ENCODE results near the gene DYNLL1.
"Not testable (repeated sequence)": the region's sequence is repeated elsewhere in the genome, so short reads cannot be mapped to it uniquely, and the experiment has no call there.

DYNLL1 gene

GRCh38 chr12:120495731-120496412 is at the start of gene DYNLL1:
Gene DYNLL1 (plus strand): TSS chr12:120496113. CDS start chr12:120496422, 309 bp downstream.
- Histone ChIP-seq H3K9me3 (ENCODE audit: control insufficient read depth, low read length) (no peaks in the 10 kb centered on the region), H3K36me3 (ENCODE audit: control insufficient read depth, insufficient read depth, low read length, severe bottlenecking) (peaks cover 14% of the 10 kb centered on the region), H3K27me3 (replicated peaks; ENCODE audit: control insufficient read depth, insufficient read depth, low read length) (no peaks in the 10 kb centered on the region), H3K9ac (ENCODE audit: low read length) (peak within 1 kb of the TSS; percentile 97), H3K4me1 (ENCODE audit: control insufficient read depth, insufficient read depth, low read length) (peaks cover 19% of the 10 kb centered on the region), H3K4me3 (ENCODE audit: low read length) (peak within 1 kb of the TSS; percentile 99)
- DNase-seq (ENCODE audit: low read depth), result peak; percentile 99

- peak overlapping the region; percentile 98 for H3K9ac ChIP-seq (ENCODE audit: low read length)
- DNase-seq (ENCODE audit: low read depth); H3K9me3 ChIP-seq (ENCODE audit: control insufficient read depth, low read length); H3K27me3 ChIP-seq (replicated peaks; ENCODE audit: control insufficient read depth, insufficient read depth, low read length): not testable (repeated sequence)
- peaks cover 31% of the 10 kb centered on the region for H3K36me3 ChIP-seq (ENCODE audit: control insufficient read depth, insufficient read depth, low read length, severe bottlenecking)
- H3K4me1 ChIP-seq (ENCODE audit: control insufficient read depth, insufficient read depth, low read length), result peaks cover 20% of the 10 kb centered on the region
- H3K4me3 ChIP-seq (ENCODE audit: low read length), result peak overlapping the region; percentile 100
These were observed 49.1 kb upstream of the DYNLL1 start for GRCh38 chr12:120446844-120447178.

GRCh38 chr12:120447992-120448391 is 47.9 kb upstream of the DYNLL1 start:
- no peak for DNase-seq (ENCODE audit: low read depth)
- Histone ChIP-seq H3K4me1 (ENCODE audit: control insufficient read depth, insufficient read depth, low read length) (peaks cover 20% of the 10 kb centered on the region), H3K4me3 (ENCODE audit: low read length) (no peak overlapping the region), H3K36me3 (ENCODE audit: control insufficient read depth, insufficient read depth, low read length, severe bottlenecking) (peaks cover 28% of the 10 kb centered on the region), H3K9me3 (ENCODE audit: control insufficient read depth, low read length) (no peaks in the 10 kb centered on the region), H3K27me3 (replicated peaks; ENCODE audit: control insufficient read depth, insufficient read depth, low read length) (no peaks in the 10 kb centered on the region), H3K9ac (ENCODE audit: low read length) (no peak overlapping the region)

GRCh38 chr12:120452524-120452923 is 43.4 kb upstream of the DYNLL1 start:
- DNase-seq (ENCODE audit: low read depth); H3K27me3 ChIP-seq (replicated peaks; ENCODE audit: control insufficient read depth, insufficient read depth, low read length); H3K9me3 ChIP-seq (ENCODE audit: control insufficient read depth, low read length); H3K9ac ChIP-seq (ENCODE audit: low read length); H3K4me3 ChIP-seq (ENCODE audit: low read length); H3K4me1 ChIP-seq (ENCODE audit: control insufficient read depth, insufficient read depth, low read length): not testable (repeated sequence)
- peaks cover 46% of the 10 kb centered on the region for H3K36me3 ChIP-seq (ENCODE audit: control insufficient read depth, insufficient read depth, low read length, severe bottlenecking)

- no peak for DNase-seq (ENCODE audit: low read depth)
- no peak overlapping the region for H3K9ac ChIP-seq (ENCODE audit: low read length)
- H3K9me3 ChIP-seq (ENCODE audit: control insufficient read depth, low read length), result no peaks in the 10 kb centered on the region
- no peak overlapping the region for H3K4me3 ChIP-seq (ENCODE audit: low read length)
- no peaks in the 10 kb centered on the region for H3K27me3 ChIP-seq (replicated peaks; ENCODE audit: control insufficient read depth, insufficient read depth, low read length)
- no peaks in the 10 kb centered on the region for H3K4me1 ChIP-seq (ENCODE audit: control insufficient read depth, insufficient read depth, low read length)
- H3K36me3 ChIP-seq (ENCODE audit: control insufficient read depth, insufficient read depth, low read length, severe bottlenecking), result peaks cover 51% of the 10 kb centered on the region
These were observed 42.7 kb upstream of the DYNLL1 start for GRCh38 chr12:120453060-120453750.

GRCh38 chr12:120453977-120454376 is 41.9 kb upstream of the DYNLL1 start:
- DNase-seq (ENCODE audit: low read depth), result peak; percentile 47

GRCh38 chr12:120455302-120455701 is 40.6 kb upstream of the DYNLL1 start:
- Histone ChIP-seq H3K36me3 (ENCODE audit: control insufficient read depth, insufficient read depth, low read length, severe bottlenecking) (peaks cover 65% of the 10 kb centered on the region), H3K9me3 (ENCODE audit: control insufficient read depth, low read length) (no peaks in the 10 kb centered on the region), H3K4me1 (ENCODE audit: control insufficient read depth, insufficient read depth, low read length) (no peaks in the 10 kb centered on the region), H3K9ac (ENCODE audit: low read length) (no peak overlapping the region), H3K27me3 (replicated peaks; ENCODE audit: control insufficient read depth, insufficient read depth, low read length) (no peaks in the 10 kb centered on the region), H3K4me3 (ENCODE audit: low read length) (no peak overlapping the region)
- DNase-seq (ENCODE audit: low read depth), result no peak

More at GRCh38 chr12:120453977-120454376, 41.9 kb upstream of the DYNLL1 start:
- no peaks in the 10 kb centered on the region for H3K4me1 ChIP-seq (ENCODE audit: control insufficient read depth, insufficient read depth, low read length)
- H3K9me3 ChIP-seq (ENCODE audit: control insufficient read depth, low read length), result no peaks in the 10 kb centered on the region
- H3K27me3 ChIP-seq (replicated peaks; ENCODE audit: control insufficient read depth, insufficient read depth, low read length), result no peaks in the 10 kb centered on the region
- no peak overlapping the region for H3K9ac ChIP-seq (ENCODE audit: low read length)
- H3K36me3 ChIP-seq (ENCODE audit: control insufficient read depth, insufficient read depth, low read length, severe bottlenecking), result peaks cover 58% of the 10 kb centered on the region
- H3K4me3 ChIP-seq (ENCODE audit: low read length), result no peak overlapping the region

GRCh38 chr12:120457133-120457532 is 38.8 kb upstream of the DYNLL1 start:
- Histone ChIP-seq H3K36me3 (ENCODE audit: control insufficient read depth, insufficient read depth, low read length, severe bottlenecking) (peaks cover 75% of the 10 kb centered on the region), H3K27me3 (replicated peaks; ENCODE audit: control insufficient read depth, insufficient read depth, low read length) (no peaks in the 10 kb centered on the region), H3K4me3 (ENCODE audit: low read length) (no peak overlapping the region), H3K9me3 (ENCODE audit: control insufficient read depth, low read length) (no peaks in the 10 kb centered on the region), H3K4me1 (ENCODE audit: control insufficient read depth, insufficient read depth, low read length) (no peaks in the 10 kb centered on the region), H3K9ac (ENCODE audit: low read length) (no peak overlapping the region)
- DNase-seq (ENCODE audit: low read depth), result no peak

- Histone ChIP-seq H3K27me3 (replicated peaks; ENCODE audit: control insufficient read depth, insufficient read depth, low read length) (no peaks in the 10 kb centered on the region), H3K9ac (ENCODE audit: low read length) (no peak overlapping the region), H3K36me3 (ENCODE audit: control insufficient read depth, insufficient read depth, low read length, severe bottlenecking) (peaks cover 87% of the 10 kb centered on the region), H3K4me1 (ENCODE audit: control insufficient read depth, insufficient read depth, low read length) (no peaks in the 10 kb centered on the region), H3K4me3 (ENCODE audit: low read length) (no peak overlapping the region), H3K9me3 (ENCODE audit: control insufficient read depth, low read length) (no peaks in the 10 kb centered on the region)
- no peak for DNase-seq (ENCODE audit: low read depth)
These were observed 35.8 kb upstream of the DYNLL1 start for GRCh38 chr12:120460157-120460556.

GRCh38 chr12:120462099-120462640 is 33.7 kb upstream of the DYNLL1 start:
- no peak for DNase-seq (ENCODE audit: low read depth)
- peaks cover 12% of the 10 kb centered on the region for H3K4me1 ChIP-seq (ENCODE audit: control insufficient read depth, insufficient read depth, low read length)
- H3K36me3 ChIP-seq (ENCODE audit: control insufficient read depth, insufficient read depth, low read length, severe bottlenecking), result peaks cover 86% of the 10 kb centered on the region
- H3K9ac ChIP-seq (ENCODE audit: low read length), result no peak overlapping the region
- no peaks in the 10 kb centered on the region for H3K27me3 ChIP-seq (replicated peaks; ENCODE audit: control insufficient read depth, insufficient read depth, low read length)
- H3K9me3 ChIP-seq (ENCODE audit: control insufficient read depth, low read length), result no peaks in the 10 kb centered on the region
- H3K4me3 ChIP-seq (ENCODE audit: low read length), result no peak overlapping the region

GRCh38 chr12:120463712-120464111 is 32.2 kb upstream of the DYNLL1 start:
- Histone ChIP-seq H3K27me3 (replicated peaks; ENCODE audit: control insufficient read depth, insufficient read depth, low read length) (no peaks in the 10 kb centered on the region), H3K4me1 (ENCODE audit: control insufficient read depth, insufficient read depth, low read length) (peaks cover 21% of the 10 kb centered on the region), H3K9ac (ENCODE audit: low read length) (no peak overlapping the region), H3K36me3 (ENCODE audit: control insufficient read depth, insufficient read depth, low read length, severe bottlenecking) (peaks cover 73% of the 10 kb centered on the region), H3K9me3 (ENCODE audit: control insufficient read depth, low read length) (no peaks in the 10 kb centered on the region), H3K4me3 (ENCODE audit: low read length) (no peak overlapping the region)
- no peak for DNase-seq (ENCODE audit: low read depth)

Data from adipocyte (in vitro differentiated cells).